ENCODE results near the gene BCAS1. TPM values are rescaled to one million over a fixed set of nuclear protein-coding genes. Genes with fewer than 3 reads are reported as not detected.

BCAS1 gene
- total RNA-seq, 1 experiment from 2014 or later: not detected

DNA sequence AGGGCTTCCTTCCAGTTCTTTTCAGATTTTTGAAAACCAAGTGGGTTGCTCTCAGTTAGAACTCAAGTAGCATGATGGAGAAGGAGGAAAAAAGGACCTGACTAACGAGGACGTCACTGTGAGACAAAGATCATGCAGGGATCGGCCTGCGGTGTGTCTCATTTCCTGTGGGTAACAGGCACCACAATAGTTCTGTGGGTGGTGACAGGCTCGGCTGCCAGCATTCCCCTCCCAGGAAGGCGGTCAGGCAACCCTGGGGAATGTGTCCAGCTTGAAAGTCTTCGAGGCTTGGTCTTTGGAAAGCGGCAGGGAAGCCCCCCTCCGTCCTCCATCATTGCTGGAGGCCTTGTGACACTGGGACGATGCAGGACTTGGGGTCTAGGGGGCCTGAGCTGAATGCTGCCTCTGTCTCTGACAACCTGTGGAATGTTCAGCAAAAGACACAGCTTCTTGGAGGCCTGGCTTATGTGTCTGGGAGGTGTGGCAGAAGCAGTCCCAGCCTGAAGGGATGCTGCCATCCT, 121.0 kb downstream of the BCAS1 start:
- peak; percentile 19 for DNase-seq (ENCODE audit: low read depth, low spot score)
- in situ Hi-C loops (cut with HindIII; ENCODE audit: low pct_unique_long_range_greater_than_20kb, low sequenced_read_pairs): no loop called here

DNA sequence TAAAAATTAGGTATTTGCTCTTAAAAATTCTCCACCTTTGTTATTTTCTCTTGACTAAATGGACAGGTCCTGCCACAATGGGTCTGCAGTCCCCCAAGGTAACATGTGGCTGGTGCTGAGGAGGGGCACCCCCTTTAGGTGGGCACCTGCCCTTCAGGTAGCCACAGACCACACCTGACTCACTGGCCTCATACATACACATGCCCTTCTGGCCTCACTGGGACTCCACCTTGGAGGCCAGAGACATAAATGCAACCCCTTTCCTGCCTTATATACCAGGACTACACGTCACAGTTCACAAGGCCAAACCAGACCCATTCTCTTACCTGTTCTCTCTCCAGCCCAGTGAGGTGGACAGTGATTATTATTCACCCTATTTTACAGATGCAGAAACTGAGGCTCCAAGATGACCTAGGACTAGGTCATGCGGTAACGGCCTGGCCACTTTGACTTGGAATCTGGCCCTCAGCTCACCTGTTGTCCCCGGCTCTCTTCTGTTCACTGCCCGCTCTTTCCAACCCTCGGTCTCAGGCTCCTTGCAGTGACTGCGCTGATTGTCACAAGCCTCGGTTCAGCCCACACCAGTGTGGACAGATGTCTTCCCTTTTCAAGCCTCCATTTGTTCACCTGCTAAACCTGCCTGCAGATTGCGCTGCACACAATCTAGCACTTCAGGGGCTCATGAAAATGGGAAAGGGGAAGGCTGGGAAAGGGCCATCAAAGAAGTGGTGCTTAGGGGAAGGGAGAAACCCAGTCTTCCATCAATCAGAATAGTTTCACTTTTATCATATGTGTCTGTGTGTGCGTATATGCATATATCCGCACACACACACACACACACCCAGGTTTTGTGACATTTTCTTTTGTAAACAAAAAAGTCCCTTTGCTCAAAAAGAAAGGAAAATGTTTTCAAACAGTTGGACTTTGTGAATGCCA, 121.7 kb downstream of the BCAS1 start:
- in situ Hi-C loops (cut with HindIII; ENCODE audit: low pct_unique_long_range_greater_than_20kb, low sequenced_read_pairs): no loop called here
- DNase-seq (ENCODE audit: low read depth, low spot score): no peak

DNA sequence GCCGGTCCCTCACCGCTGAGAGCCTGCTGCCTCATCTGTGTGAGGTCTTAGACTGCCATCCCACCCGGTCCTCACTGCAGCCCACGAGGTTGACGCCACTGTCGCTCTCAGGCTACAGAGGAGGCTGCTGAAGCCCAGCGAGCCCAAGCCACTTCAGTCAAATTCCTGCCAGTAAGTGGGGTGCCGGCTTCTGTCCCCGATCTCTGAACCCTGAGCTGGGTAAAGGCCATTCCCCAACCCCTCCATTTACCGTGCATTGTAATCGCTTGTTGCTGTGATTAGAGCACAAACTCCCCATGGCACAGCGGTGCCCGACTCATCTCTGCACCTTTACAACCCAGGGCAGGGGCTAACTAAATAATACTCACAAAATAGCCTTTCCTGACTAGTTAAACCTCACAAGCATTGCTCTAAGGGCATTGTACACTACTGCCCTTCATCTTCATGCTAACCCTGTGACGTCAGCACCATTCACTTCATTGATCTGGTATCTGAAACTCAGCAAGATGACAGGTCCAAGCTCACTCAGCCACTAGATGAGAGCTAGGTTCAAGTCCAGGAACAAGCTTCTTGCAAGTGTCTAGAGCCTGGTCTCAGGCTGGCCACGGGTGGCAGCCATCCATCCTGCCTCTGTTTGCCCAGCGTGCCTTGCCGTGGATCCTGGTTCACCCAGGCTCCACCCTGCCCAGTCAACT, 122.7 kb downstream of the BCAS1 start:
- in situ Hi-C loops (cut with HindIII; ENCODE audit: low pct_unique_long_range_greater_than_20kb, low sequenced_read_pairs): no loop called here

DNA sequence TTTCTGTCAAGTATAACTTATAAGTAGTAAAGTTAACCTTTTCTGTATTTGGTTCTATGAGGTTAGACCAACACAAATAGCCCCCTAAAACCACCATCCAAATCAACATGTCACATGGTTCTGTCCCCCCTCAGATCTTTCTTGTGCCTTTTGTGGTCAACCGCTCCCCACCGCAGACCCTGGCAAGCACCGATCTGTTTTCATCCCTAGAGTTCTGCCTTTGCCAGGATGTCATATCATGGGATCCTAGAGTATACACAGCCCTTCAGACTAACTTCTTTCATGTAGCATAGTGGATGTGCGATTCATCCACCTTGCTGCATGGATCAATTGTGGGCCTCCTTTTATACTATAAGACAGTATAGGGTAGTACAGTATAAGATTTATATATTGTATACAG, 124.3 kb downstream of the BCAS1 start:
- in situ Hi-C loops (cut with HindIII; ENCODE audit: low pct_unique_long_range_greater_than_20kb, low sequenced_read_pairs): no loop called here
- no peak for DNase-seq (ENCODE audit: low read depth, low spot score)

More for the DNA sequence above, 122.7 kb downstream of the BCAS1 start:
- no peak for DNase-seq (ENCODE audit: low read depth, low spot score)

DNA sequence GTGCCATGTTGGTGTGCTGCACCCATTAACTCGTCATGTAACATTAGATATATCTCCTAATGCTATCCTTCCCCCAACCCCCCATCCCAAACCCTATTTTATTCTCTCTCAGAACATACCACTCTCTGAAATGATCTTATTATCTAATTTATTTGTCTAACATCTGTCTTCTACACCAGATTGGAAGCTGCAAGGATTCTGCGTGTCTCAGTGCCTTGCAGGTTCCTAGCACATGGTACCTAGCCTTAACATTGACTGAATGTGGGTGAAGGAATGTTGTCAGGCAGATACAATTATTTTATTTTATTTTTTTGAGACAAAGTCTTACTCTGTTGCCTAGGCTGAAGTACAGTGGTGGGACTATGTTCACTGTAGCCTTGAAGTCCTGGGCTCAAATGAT, 124.9 kb downstream of the BCAS1 start:
- in situ Hi-C loops (cut with HindIII; ENCODE audit: low pct_unique_long_range_greater_than_20kb, low sequenced_read_pairs): no loop called here
- DNase-seq (ENCODE audit: low read depth, low spot score): no peak

DNA sequence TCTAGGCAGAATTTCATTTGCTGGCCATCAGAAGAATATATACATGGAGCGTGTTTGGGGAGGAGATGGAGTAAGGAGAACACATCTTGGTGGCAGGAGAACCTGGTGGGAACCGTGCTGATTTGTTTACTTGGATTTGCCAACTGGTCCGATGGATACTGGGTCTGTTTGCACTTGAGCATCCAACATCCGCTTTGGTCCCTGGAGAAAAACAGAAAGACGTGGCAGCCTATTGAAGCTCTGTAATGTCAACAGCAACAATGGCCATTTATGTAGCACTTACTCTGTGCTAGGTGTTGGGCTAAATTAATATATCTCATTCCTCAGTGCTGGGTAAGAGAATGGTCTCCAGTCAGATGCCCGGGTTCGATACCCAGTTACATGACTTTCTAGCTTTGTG, 125.6 kb downstream of the BCAS1 start:
- no peak for DNase-seq (ENCODE audit: low read depth, low spot score)
- in situ Hi-C loops (cut with HindIII; ENCODE audit: low pct_unique_long_range_greater_than_20kb, low sequenced_read_pairs): no loop called here

DNA sequence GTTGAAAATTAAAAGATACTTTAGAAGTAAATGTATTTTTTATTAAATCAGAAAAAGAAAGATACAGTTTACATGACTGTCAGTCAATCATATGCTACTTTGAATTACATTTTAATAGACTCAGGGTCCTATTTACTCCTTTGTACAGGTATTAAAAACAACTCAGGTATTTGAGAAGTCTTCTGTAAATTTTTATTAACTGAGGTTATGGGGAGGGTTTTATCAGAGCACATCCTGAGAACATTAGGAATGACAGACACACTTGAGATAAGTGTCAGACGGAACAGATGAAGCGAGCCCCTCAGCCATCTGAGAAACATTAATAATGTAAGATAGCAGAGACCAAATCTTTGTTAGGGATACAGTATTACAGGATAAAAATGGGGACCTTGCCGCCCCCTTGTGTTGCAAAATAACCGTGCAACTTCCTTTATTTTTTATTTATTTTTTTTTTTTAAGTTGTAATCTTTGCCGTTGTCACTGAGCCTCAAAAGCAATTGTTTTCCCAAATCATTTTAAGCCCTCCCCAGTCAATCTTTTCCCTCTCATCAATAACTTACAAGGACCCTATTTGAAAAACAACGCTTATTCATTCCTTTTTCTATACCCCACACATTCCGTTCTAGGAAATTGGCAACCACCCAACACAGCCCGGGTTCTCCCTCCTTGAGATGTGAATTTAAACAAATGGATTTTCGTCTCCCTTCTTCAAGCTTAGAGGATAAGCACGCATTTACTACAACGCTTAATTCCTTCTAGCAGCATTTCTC, 126.7 kb downstream of the BCAS1 start:
- DNase-seq (ENCODE audit: low read depth, low spot score): peak; percentile 46
- in situ Hi-C loops (cut with HindIII; ENCODE audit: low pct_unique_long_range_greater_than_20kb, low sequenced_read_pairs): no loop called here

DNA sequence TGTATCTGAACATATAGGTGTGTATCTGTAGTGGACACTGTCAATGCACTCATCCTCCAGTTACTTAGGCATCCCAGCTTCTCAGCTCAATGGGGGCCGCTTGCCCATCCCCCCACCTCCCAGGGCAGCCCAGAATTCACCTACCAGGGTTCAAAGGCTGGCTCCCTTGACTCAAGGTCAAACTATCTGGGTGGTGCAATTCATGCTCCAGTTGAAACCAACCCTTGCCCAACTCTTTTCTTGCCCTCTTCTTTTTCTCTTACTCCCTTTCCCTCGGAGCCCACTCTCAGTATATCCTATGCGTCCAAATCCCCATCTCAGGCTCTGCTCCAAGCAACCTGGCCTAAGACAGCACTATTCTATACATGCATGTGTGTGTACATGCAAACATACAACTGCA, 127.4 kb downstream of the BCAS1 start:
- in situ Hi-C loops (cut with HindIII; ENCODE audit: low pct_unique_long_range_greater_than_20kb, low sequenced_read_pairs): no loop called here
- DNase-seq (ENCODE audit: low read depth, low spot score): no peak

DNA sequence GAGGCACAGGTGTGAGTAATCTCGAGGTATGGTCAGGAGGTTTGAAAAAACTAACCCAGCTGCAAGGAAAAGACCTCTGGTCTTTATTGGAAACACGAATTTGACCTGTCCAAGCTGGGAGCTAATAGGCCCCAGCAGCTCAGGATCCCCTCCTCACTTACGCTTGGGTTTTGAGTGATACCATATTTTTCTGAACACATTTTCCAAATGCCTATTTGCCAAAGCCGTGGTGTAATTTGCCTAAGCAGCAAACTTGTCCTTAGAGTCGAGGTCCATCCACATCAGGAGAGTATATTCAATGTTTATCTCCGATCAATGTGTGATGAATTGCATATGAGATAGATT, 128.0 kb downstream of the BCAS1 start:
- no peak for DNase-seq (ENCODE audit: low read depth, low spot score)
- in situ Hi-C loops (cut with HindIII; ENCODE audit: low pct_unique_long_range_greater_than_20kb, low sequenced_read_pairs): no loop called here

DNA sequence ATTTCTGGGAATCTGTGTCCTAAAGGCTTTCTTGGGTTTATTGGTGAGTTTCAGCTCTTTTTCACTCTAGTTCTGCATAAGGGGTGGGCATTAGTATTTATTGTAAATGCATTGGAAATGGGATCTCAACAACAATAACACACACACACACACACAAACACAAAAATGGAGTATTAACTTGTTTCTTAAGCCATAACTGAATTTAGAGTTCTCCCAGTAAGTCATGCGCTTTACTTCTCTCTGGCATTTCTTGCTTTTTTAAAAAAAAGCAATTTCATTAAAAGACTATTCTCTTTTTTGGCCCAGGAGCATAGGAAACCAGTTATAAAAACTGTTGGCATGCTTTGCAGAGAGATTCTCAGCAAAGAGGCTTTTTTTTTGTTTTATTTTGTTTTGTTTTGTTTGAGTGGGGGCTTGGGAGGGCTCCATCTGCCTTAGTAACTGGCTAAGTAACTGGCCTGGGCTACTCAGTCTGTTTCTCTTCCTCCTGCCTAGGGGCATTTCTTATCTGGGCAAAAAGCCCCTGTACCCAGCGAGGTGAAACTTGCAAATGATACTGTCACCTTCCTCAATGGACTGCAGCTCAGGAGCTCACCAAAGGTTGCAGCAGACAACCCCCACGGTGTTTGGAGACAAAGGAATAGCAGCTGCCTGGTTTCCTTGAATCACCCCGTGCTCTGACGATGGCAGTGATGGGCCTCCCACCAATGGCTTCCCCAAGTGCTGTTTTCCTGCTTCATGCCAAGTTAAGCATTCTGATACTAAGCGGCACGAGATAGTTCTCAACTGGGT, 128.5 kb downstream of the BCAS1 start:
- in situ Hi-C loops (cut with HindIII; ENCODE audit: low pct_unique_long_range_greater_than_20kb, low sequenced_read_pairs): no loop called here
- DNase-seq (ENCODE audit: low read depth, low spot score): no peak

DNA sequence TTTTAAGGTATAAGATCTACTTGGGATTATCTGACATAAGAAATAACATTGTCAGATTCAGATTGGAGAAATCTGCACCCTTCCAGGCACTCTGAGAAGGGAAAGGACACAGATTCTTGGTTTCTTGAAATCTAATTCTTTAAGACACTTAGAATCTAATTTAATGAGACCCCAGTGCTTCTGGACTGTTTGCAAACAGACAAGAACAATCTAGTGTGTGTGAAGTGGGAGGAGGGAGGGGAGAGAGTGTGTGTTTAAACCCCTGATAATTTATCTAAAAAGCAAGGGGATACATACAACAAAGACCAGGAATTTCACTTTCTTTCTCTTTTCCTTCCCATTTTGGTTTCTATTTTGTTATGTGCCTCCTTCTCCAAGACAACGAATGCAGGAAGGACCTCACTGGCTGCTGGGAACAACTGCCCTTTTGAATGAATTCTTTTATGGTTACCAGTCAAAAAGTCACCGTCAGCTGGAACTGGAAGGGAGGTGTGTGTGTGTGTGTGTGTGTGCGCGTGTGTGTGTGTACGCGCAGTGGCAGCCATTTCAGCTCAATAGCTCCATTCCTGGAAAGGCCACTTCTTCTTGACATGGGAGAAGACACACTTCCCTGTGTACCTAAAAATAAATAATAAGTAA, 129.4 kb downstream of the BCAS1 start:
- DNase-seq (ENCODE audit: low read depth, low spot score): peak; percentile 91
- in situ Hi-C loops (cut with HindIII; ENCODE audit: low pct_unique_long_range_greater_than_20kb, low sequenced_read_pairs): no loop called here

DNA sequence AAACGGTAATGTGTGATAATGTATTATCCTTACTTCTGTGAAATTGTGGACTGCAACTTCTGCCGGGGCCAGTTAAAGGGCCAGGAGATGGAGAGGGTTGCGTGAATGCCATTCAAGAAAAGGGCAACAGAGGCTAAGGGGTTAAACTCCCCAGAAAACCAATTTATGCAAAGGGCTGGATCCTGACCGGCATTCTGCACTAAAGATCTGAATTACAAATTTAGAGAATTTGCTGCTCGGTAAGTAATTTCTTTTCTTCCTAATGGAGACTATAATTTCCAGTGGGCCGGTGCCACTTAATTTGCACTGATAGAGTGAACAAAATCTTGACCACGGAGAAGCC, 130.1 kb downstream of the BCAS1 start:
- in situ Hi-C loops (cut with HindIII; ENCODE audit: low pct_unique_long_range_greater_than_20kb, low sequenced_read_pairs): no loop called here

DNA sequence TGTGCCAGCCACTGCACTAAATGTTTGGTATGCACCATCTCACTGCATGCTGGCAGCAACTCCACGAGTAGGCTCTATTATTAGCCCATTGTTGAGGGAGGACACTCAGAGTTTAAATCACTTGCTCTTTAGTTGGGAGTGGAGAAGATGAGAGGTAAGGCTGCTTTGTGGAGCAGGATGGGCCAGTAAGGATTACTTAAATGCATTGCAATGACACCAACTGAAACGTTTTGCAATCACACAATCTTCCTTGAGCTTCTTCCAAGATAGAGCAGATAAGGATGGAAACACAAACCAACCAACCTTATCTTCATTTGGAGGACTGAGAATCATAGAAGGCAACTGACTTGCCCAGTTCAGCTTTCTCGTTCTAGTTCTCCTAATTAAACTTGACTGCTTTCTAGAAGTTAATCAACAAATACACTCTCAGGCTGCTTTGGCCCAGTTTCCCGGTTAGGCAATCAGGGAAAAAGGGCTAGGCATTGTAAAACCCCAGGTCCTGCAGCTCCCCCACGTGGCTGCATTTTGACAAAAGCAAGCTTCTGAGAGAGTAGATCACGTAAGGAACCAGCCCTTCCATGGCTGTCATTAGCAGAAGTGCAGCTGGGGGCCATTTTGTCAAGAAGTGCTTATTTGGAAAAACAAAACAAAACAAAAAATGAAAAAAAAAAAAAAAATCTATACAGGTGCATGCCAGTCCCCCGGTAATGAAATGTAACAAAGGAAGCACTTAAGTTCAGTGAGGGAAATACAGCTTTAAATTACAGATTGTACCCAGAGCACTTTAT, 130.6 kb downstream of the BCAS1 start:
- in situ Hi-C loops (cut with HindIII; ENCODE audit: low pct_unique_long_range_greater_than_20kb, low sequenced_read_pairs): no loop called here

More for the DNA sequence above, 130.1 kb downstream of the BCAS1 start:
- DNase-seq (ENCODE audit: low read depth, low spot score): peak; percentile 42

DNA sequence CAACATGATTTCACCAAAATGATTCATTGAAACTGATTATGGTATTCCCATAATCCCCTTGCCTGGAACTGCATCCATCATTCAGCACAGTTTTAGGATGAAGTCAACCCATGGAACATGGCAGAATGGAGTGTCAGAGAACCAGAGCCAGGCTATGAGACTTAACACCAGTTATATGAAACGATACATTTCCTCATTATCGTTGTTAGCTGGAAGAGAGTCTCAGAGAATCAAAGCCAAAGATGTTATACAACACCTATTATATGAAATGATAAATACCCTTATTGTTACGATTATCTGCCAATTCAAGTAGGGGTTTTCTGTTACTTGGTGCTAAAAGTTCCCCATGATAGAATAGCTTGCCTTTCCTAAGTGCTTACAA, 131.2 kb downstream of the BCAS1 start:
- DNase-seq (ENCODE audit: low read depth, low spot score): no peak
- in situ Hi-C loops (cut with HindIII; ENCODE audit: low pct_unique_long_range_greater_than_20kb, low sequenced_read_pairs): no loop called here

More for the DNA sequence above, 130.6 kb downstream of the BCAS1 start:
- DNase-seq (ENCODE audit: low read depth, low spot score): peak; percentile 98

DNA sequence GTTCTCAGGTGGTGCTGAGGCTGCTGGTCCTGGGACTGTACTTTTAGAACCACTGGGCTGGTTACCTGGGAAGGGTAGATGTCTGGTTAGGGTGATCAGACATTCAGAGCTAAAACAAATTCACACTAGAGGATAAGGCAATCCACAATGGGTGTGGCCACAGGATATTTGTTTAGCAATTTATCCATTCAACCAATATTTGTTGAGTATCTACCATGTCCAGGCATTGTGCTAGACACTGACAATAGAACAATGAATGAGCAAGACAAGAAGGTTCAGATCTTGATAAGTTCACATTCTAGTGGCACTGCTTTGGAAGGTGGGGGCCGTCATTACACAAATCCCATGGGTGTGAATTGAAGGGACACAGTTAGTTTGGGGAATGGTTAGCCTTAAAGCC, 131.7 kb downstream of the BCAS1 start:
- DNase-seq (ENCODE audit: low read depth, low spot score): no peak
- in situ Hi-C loops (cut with HindIII; ENCODE audit: low pct_unique_long_range_greater_than_20kb, low sequenced_read_pairs): no loop called here

DNA sequence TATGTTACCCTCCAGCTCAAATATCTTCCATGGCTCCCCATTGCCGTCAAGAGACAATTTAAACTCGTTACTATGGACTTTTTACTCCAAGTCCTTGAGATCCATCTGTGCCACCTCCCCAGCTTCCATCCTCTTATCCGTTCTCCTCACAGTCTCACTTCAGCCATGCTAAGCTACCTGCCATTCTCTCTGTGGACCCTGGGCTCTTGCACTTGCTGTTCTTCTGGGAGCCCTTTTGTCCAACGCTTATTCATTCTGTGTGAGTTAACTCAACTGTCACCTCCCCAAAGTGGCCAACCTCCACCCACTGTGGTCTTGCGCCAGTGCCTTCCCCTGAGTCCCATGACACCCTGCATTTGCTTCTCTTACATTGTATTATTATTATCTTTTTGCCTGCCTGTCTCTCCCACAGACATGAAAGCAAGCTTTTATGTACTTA, 132.4 kb downstream of the BCAS1 start:
- DNase-seq (ENCODE audit: low read depth, low spot score): no peak
- in situ Hi-C loops (cut with HindIII; ENCODE audit: low pct_unique_long_range_greater_than_20kb, low sequenced_read_pairs): no loop called here

All from SK-MEL-5 (cell line).